B cell (primary cell): ENCODE measurements around the gene ZNF609. TPM values are rescaled to one million over a fixed set of nuclear protein-coding genes. Genes with fewer than 3 reads are reported as not detected.
A peak's percentile ranks its signal among the peaks of the same experiment; 100 is the strongest.

ENCODE experiments used
- ATAC-seq: fragments of 200-7000 bp; cut with Tn5 transposase; one replicate; pipeline ENCODE4 v1.10.0; 2021; ENCODE audit warnings: low read depth, mild to moderate bottlenecking, moderate number of reproducible peaks, moderate library complexity
- CTCF ChIA-PET: fragments of 350-600 bp; sonication (Branson Sonifier 250); formaldehyde crosslinking; loops from one replicate; lab custom pipeline; 2021; ENCODE audit warnings: antibody characterized with exemption, inconsistent platforms; lab: Charles Lee
- POLR2A ChIA-PET: fragments of 350-600 bp; sonication (Branson Sonifier 250); formaldehyde crosslinking; loops from one replicate; lab custom pipeline; 2021; ENCODE audit warnings: antibody characterized with exemption; lab: Charles Lee
- DNase-seq: peaks from one replicate; pipeline ENCODE4 v3.0.0; 2013
- H2AFZ ChIP-seq: 2 replicates; pipeline ENCODE4 v1.6.1; 2012; ENCODE audit warnings: mild to moderate bottlenecking, low read depth, low read length; ENCODE audit not compliant: insufficient read depth, poor library complexity, severe bottlenecking
- H3K27ac ChIP-seq, 2 donors: 1 replicate in 1 of 2; 2 replicates in 1 of 2; pipeline ENCODE4 v1.5.1; 2012 to 2013; ENCODE audit warnings: low read length in 2 of 2, mild to moderate bottlenecking in 2 of 2, moderate library complexity in 1 of 2
- H3K27me3 ChIP-seq, 4 experiments: fragments of 200-600 bp in 1 of 4; sonication (generic) in 1 of 4; replicated peaks in 1 of 4; 1 replicate in 2 of 4; 2 replicates in 2 of 4; pipeline versions ENCODE4 v1.6.1 to v1.7.0; 2013 to 2016; ENCODE audit warnings: low read length in 3 of 4, mild to moderate bottlenecking in 2 of 4, mixed read lengths in 1 of 4, moderate library complexity in 1 of 4; ENCODE audit not compliant: insufficient read depth in 4 of 4, control insufficient read depth in 3 of 4; ENCODE audit errors: control extremely low read depth in 1 of 4
- H3K36me3 ChIP-seq, 2 experiments: replicated peaks in 1 of 2; 1 replicate in 1 of 2; 2 replicates in 1 of 2; pipeline versions ENCODE4 v1.6.1 to v1.7.1; 2013; ENCODE audit warnings: low read length in 1 of 2; ENCODE audit not compliant: insufficient read depth in 2 of 2, control insufficient read depth in 1 of 2; ENCODE audit errors: control extremely low read depth in 1 of 2, extremely low read depth in 1 of 2
- H3K4me1 ChIP-seq, 2 donors: fragments of 200-600 bp in 1 of 2; sonication (generic) in 1 of 2; 1 replicate in 1 of 2; 2 replicates in 1 of 2; pipeline versions ENCODE4 v1.5.1 to v1.6.1; 2013 to 2017; ENCODE audit warnings: low read length in 2 of 2; ENCODE audit not compliant: control insufficient read depth in 2 of 2, insufficient read depth in 2 of 2
- H3K4me2 ChIP-seq: replicated peaks from 2 replicates; pipeline ENCODE3; 2012; ENCODE audit warnings: mild to moderate bottlenecking, low read depth, low read length; ENCODE audit not compliant: poor library complexity, severe bottlenecking
- H3K4me3 ChIP-seq, 5 experiments: fragments of 200-600 bp in 1 of 5; sonication (generic) in 1 of 5; 1 replicate in 3 of 5; 2 replicates in 2 of 5; pipeline versions ENCODE4 v1.5.1 to v1.7.0; 2011 to 2016; ENCODE audit warnings: low read length in 4 of 5, mild to moderate bottlenecking in 4 of 5, low read depth in 2 of 5, control low read depth in 1 of 5, moderate library complexity in 1 of 5; ENCODE audit not compliant: insufficient read depth in 1 of 5; ENCODE audit errors: control extremely low read depth in 1 of 5, extremely low read depth in 1 of 5
- H3K79me2 ChIP-seq: fragments of 200-600 bp; sonication (generic); one replicate; pipeline ENCODE4 v1.6.0; 2016; ENCODE audit warnings: low read length; ENCODE audit not compliant: control insufficient read depth, insufficient read depth
- H3K9ac ChIP-seq: fragments of 200-600 bp; sonication (generic); 2 replicates; pipeline ENCODE4 v1.6.1; 2017; ENCODE audit warnings: mild to moderate bottlenecking, low read length, moderate library complexity
- H3K9me3 ChIP-seq, 3 donors: one replicate each; pipeline versions ENCODE4 v1.6.1 to v1.7.1; 2013; ENCODE audit warnings: low read length in 2 of 3; ENCODE audit not compliant: control insufficient read depth in 2 of 3, insufficient read depth in 1 of 3; ENCODE audit errors: control extremely low read depth in 1 of 3
- H4K20me1 ChIP-seq: 2 replicates; pipeline ENCODE4 v1.6.0; 2012; ENCODE audit warnings: mild to moderate bottlenecking, low read length; ENCODE audit not compliant: insufficient read depth, control insufficient read depth, poor library complexity, severe bottlenecking
- H3K27ac Mint-ChIP-seq: one replicate; pipeline ENCODE4 v1.8.0; 2021; ENCODE audit warnings: mixed read lengths
- H3K27me3 Mint-ChIP-seq: one replicate; pipeline ENCODE4 v1.8.0; 2021; ENCODE audit warnings: mixed read lengths
- H3K4me1 Mint-ChIP-seq: one replicate; pipeline ENCODE4 v1.8.0; 2021; ENCODE audit warnings: mixed read lengths
- H3K4me3 Mint-ChIP-seq: one replicate; pipeline ENCODE4 v1.8.0; 2021; ENCODE audit warnings: mixed read lengths
- H3K9me3 Mint-ChIP-seq: one replicate; pipeline ENCODE4 v1.8.0; 2022; ENCODE audit warnings: mixed read lengths; ENCODE audit not compliant: insufficient read depth
- CTCF ChIP-seq: fragments of 200-600 bp; IDR thresholded peaks from one replicate; pipeline ENCODE4 v1.8.0; 2022; ENCODE audit warnings: antibody characterized with exemption, mild to moderate bottlenecking
- EZH2 ChIP-seq: IDR thresholded peaks from 2 replicates; pipeline ENCODE4 v1.6.1; 2012; ENCODE audit warnings: borderline replicate concordance, low read depth, mild to moderate bottlenecking, moderate library complexity, low read length; ENCODE audit not compliant: insufficient read depth, poor library complexity, severe bottlenecking
- WGBS: methylation state at CpG from one replicate; pipeline ENCODE4 v1.1.5; 2013; ENCODE audit warnings: missing lambda C conversion rate; ENCODE audit not compliant: insufficient coverage; 5-methylcytosine and 5-hydroxymethylcytosine counted together
- intact Hi-C: fragments of 100-400 bp; cut with micrococcal nuclease; formaldehyde crosslinking; loops from one replicate; pipeline ENCODE4 v1.10.0; 2022
- polyA plus RNA-seq: library from polyadenylated mRNA; depleted of rRNA; stranded (reverse); fragments of >200 nt; gene quantifications from 2 replicates; pipeline ENCODE4 v1.2.3, GENCODE V29; 2012
- total RNA-seq, 2 donors: library from RNA; stranded (reverse); fragments of 120-200 nt in 1 of 2; gene quantifications; 1 replicate in 1 of 2; 2 replicates in 1 of 2; pipeline versions ENCODE4 v1.2.3 to v1.2.4, GENCODE V29; 2013 to 2022

Gene ZNF609
- total and polyA plus RNA-seq, 2 donors (not counting 1 experiment from before 2014, with no cell fraction given), result 5.8 to 32.9 TPM

GRCh38 chr15:64619880-64620839, 159.8 kb downstream of the ZNF609 start:
- 100% methylated on average over 1 of the region's 1 CpG for WGBS

More at GRCh38 chr15:64619880-64620839, 159.8 kb downstream of the ZNF609 start:
- ChIA-PET POLR2A (no interaction called here), CTCF (no interaction called here)
- ATAC-seq (no peak), DNase-seq (peak; percentile 24)
- Histone ChIP-seq H3K27ac (peak overlapping the region in 1 of 2 donors; percentile 67), H3K36me3 (no peaks in the 10 kb centered on the region), H3K4me2 (peak overlapping the region; percentile 9), H3K79me2 (peaks cover 26% of the 10 kb centered on the region), H2AFZ (no peak overlapping the region), H3K27me3 (no peaks in the 10 kb centered on the region), H4K20me1 (no peaks in the 10 kb centered on the region), H3K4me1 (peaks cover 39 to 45% of the 10 kb centered on the region in 2 donors), H3K9me3 (no peaks in the 10 kb centered on the region), H3K4me3 (no peak overlapping the region), H3K9ac (peak overlapping the region; percentile 12)
- Mint-ChIP-seq H3K27me3 (no peaks in the 10 kb centered on the region), H3K9me3 (no peaks in the 10 kb centered on the region), H3K27ac (peak overlapping the region; percentile 62), H3K4me1 (peaks cover 48% of the 10 kb centered on the region), H3K4me3 (no peak overlapping the region)
- TF ChIP-seq CTCF (no peak), EZH2 (no peak)
- intact Hi-C loops, result no loop called here
